GM19035 (cell line): ENCODE measurements around the gene PATE4.

Experiments
- ATAC-seq: cut with Tn5 transposase; IDR thresholded peaks from one replicate; pipeline ENCODE4 v1.9.1; 2021; ENCODE audit not compliant: unreplicated experiment

Gene PATE4

DNA sequence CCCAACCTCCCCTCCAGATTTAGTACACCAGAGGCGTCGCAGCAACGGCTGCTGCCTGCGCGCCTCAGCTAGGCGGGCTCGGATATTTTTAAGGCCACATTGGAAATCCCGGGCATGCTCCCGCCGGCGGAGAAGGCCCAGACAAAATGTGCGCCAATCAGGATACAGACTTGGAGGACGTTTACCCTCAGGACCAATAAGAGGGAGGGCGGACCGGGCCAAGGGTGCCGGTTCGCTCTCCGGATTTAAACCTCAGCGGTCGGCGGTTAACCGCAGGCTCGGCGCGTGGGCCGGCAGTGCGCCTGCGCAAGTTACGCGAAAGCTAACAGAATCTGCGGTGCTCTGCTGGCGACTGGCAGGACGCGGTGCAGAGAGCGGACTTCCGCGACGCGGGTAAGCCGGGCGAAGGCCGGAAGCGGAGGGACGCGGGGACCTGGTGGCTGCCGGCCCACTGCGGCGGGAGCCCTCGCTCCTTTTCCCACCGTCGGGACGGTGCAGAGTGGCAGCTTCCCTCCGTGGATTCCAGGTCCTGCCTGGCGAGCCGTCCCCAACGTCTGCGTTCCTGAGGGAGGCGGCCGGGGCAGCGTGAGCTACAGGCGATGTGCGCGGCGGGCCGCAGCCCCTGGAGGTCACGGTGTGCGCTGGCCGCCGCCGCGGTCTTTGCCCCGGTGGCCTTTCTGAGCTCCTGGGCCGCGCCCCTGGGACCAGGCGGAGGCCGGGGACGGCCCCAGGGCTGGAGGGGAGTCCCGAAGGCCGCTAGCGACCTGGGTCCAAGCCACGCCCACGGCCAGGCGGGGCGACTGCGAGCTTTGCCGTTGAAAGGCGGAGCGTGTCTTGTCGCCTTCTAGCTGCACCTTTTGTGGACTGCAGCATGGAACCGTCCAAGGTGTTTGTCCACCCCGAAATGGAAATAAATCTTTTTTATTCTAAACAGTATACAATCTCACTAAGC is 54.5 kb downstream of the PATE4 start, which contains the start of gene HYLS1:
TSS of gene HYLS1 (plus strand) at position 296 of the 952 bp plus-strand sequence. CDS start 11,701 bp downstream, outside the sequence.
- peak; percentile 88 for ATAC-seq
